PFSK-1 (cell line): ENCODE measurements around the gene MPST.

Experiments used
- FOXP2 ChIP-seq: optimal IDR thresholded peaks from 2 replicates; pipeline ENCODE3; 2011; ENCODE audit warnings: borderline replicate concordance, control low read depth, inconsistent platforms; ENCODE audit not compliant: insufficient read depth; ENCODE audit errors: extremely low read length, extremely low read depth
- POLR2AphosphoS5 ChIP-seq: IDR thresholded peaks from 2 replicates; pipeline ENCODE4 v1.6.1; 2012; ENCODE audit warnings: low read depth, mild to moderate bottlenecking, control low read depth, low read length, moderate library complexity
- REST ChIP-seq, 2 experiments: IDR thresholded peaks; 2 replicates each; pipeline versions ENCODE4 v1.6.1 to v1.8.0; 2011 to 2012; ENCODE audit warnings: low read depth in 2 of 2, low read length in 2 of 2, control low read depth in 1 of 2, inconsistent platforms in 1 of 2, mild to moderate bottlenecking in 1 of 2, moderate library complexity in 1 of 2; ENCODE audit not compliant: insufficient read depth in 1 of 2
- SIN3A ChIP-seq: IDR thresholded peaks from 2 replicates; pipeline ENCODE4 v1.6.1; 2012; ENCODE audit warnings: mild to moderate bottlenecking, low read length, moderate library complexity, borderline replicate concordance; ENCODE audit not compliant: insufficient read depth
- TAF1 ChIP-seq: IDR thresholded peaks from 2 replicates; pipeline ENCODE4 v1.6.1; 2012; ENCODE audit warnings: low read length, control low read depth, borderline replicate concordance; ENCODE audit not compliant: insufficient read depth

- no peak for TF ChIP-seq POLR2AphosphoS5
- TF ChIP-seq SIN3A, result no peak
- TF ChIP-seq TAF1, result no peak
- TF ChIP-seq FOXP2, result no peak
- no peak for TF ChIP-seq REST (IDR thresholded peaks at IDR 0.05; ENCODE audit: insufficient read depth in 1 of 2, low read depth in 2 of 2, low read length in 2 of 2)
Measured at GRCh38 chr22:37007651-37008050, 11.9 kb upstream of the MPST start.
